ENCODE data around the gene SCAF1.

SCAF1 gene

DNA sequence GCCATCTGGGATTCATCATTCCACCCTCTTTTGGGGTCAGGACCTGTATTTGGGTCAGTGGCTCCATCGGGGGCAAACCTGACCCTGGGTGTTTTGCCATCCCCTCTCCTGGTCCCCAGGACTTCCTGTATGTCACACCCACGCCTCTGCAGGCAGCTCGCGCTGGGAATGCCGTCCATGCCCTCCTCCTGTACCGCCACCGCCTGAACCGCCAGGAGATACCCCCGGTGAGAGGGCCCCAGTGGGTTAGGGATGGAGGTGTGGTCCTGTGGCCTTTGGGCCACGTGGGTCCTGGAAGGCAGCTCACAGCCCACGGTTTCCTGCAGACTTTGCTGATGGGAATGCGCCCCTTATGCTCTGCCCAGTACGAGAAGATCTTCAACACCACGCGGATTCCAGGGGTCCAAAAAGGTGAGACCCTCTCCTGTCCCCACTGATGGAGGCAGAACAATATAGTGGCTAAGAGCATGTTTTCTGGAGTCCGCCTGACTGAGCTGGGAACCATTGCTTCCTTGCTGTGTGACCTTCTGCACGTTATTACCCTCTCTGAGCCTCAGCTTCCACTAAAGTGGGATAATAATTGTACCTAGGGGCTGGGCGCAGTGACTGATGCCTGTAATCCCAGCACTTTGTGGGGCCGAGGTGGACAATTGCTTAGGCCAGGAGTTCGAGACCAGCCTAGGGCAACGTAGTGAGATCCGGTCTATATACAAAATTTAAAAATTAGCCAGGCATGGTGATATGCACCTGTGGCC lies 63.1 kb downstream of the SCAF1 start:
- Histone ChIP-seq H3K9ac (ENCODE audit: low read length) (no peak overlapping the region), H3K4me3 (ENCODE audit: low read depth, low read length, poor library complexity, severe bottlenecking) (no peak overlapping the region), H3K27me3 (ENCODE audit: insufficient read depth, low read length) (peaks cover 9% of the 10 kb centered on the region; the same call in 1 of the 2 replicates), H3K27ac (ENCODE audit: low read depth, low read length, poor library complexity, severe bottlenecking) (no peak overlapping the region), H3K79me2 (ENCODE audit: insufficient read depth, low read length) (no peaks in the 10 kb centered on the region), H2AFZ (ENCODE audit: low read length) (no peak overlapping the region), H3K36me3 (ENCODE audit: insufficient read depth, low read length) (no peaks in the 10 kb centered on the region), H3K9me2 (ENCODE audit: low read depth, low read length) (no peaks in the 10 kb centered on the region), H3F3A (ENCODE audit: insufficient read depth, low read length) (no peaks in the 10 kb centered on the region), H3K4me1 (ENCODE audit: insufficient read depth, low read length, severe bottlenecking) (no peaks in the 10 kb centered on the region), H4K20me1 (ENCODE audit: insufficient read depth, low read length) (no peaks in the 10 kb centered on the region), H3K4me2 (ENCODE audit: low read length) (no peak overlapping the region), H3K9me3 (ENCODE audit: low read length) (no peaks in the 10 kb centered on the region)
- no peak for TF ChIP-seq CTCF (IDR thresholded peaks at IDR 0.05; ENCODE audit: low read length)
- no peak for TF ChIP-seq EZH2 (IDR thresholded peaks at IDR 0.05; ENCODE audit: borderline replicate concordance, low read length)

DNA sequence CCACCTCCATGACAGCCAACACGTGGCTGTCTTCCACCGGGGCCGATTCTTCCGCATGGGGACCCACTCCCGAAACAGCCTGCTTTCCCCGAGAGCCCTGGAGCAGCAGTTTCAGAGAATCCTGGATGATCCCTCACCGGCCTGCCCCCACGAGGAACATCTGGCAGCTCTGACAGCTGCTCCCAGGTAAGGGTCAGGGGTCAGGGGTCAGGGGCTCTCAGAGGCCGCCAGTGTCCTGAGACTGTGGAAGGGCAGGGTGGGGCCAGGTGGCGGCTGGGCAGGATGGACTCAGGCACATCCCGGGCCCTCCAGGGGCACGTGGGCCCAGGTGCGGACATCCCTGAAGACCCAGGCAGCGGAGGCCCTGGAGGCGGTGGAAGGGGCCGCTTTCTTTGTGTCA lies 63.9 kb downstream of the SCAF1 start:
- Histone ChIP-seq H3K27ac (ENCODE audit: low read depth, low read length, poor library complexity, severe bottlenecking) (no peak overlapping the region), H3K9me3 (ENCODE audit: low read length) (no peaks in the 10 kb centered on the region), H3K4me1 (ENCODE audit: insufficient read depth, low read length, severe bottlenecking) (no peaks in the 10 kb centered on the region), H3K79me2 (ENCODE audit: insufficient read depth, low read length) (no peaks in the 10 kb centered on the region), H2AFZ (ENCODE audit: low read length) (no peak overlapping the region), H3K9ac (ENCODE audit: low read length) (no peak overlapping the region), H3K27me3 (ENCODE audit: insufficient read depth, low read length) (peaks cover 9% of the 10 kb centered on the region; the same call in 1 of the 2 replicates), H4K20me1 (ENCODE audit: insufficient read depth, low read length) (no peaks in the 10 kb centered on the region), H3K4me3 (ENCODE audit: low read depth, low read length, poor library complexity, severe bottlenecking) (no peak overlapping the region), H3F3A (ENCODE audit: insufficient read depth, low read length) (no peaks in the 10 kb centered on the region), H3K36me3 (ENCODE audit: insufficient read depth, low read length) (no peaks in the 10 kb centered on the region), H3K4me2 (ENCODE audit: low read length) (no peak overlapping the region), H3K9me2 (ENCODE audit: low read depth, low read length) (no peaks in the 10 kb centered on the region)
- TF ChIP-seq CTCF (IDR thresholded peaks at IDR 0.05; ENCODE audit: low read length): no peak
- no peak for TF ChIP-seq EZH2 (IDR thresholded peaks at IDR 0.05; ENCODE audit: borderline replicate concordance, low read length)
